A549 treated with CpdA at 1 μM for 4 hours (cell line): ENCODE data around the gene TM4SF18. TPM values are rescaled to one million over a fixed set of nuclear protein-coding genes. Genes with fewer than 3 reads are reported as not detected.

Source experiments
- total RNA-seq: library from RNA; stranded (reverse); fragments of 200-300 nt; extraction: Qiagen RNA extraction; gene quantifications from 5 replicates; pipeline ENCODE4 v1.2.3, GENCODE V29; 2022; ENCODE audit warnings: low read depth

TM4SF18 gene
- total RNA-seq: 42.4 to 49.6 TPM (median 45.0 TPM) in 5 replicates

GRCh38 chr3:149333176-149333859 is at the start of gene TM4SF18:
TSS of gene TM4SF18 (minus strand) at chr3:149333636. CDS start at chr3:149333382, 254 bp downstream.

GRCh38 chr3:149377408-149378364 is 44.2 kb upstream of the TM4SF18 start, which contains the start of gene TM4SF1:
TSS of gene TM4SF1 (minus strand) at chr3:149377649. CDS start at chr3:149377547, 102 bp downstream.

Other genes starting within 250 kb of the TM4SF18 start
- gene HLTF, start 247.1 kb downstream of the TM4SF18 start, total RNA-seq: 12.5 to 24.1 TPM (median 18.3 TPM) in 5 replicates
- gene HPS3, start 204.0 kb downstream of the TM4SF18 start, total RNA-seq: 35.8 to 41.0 TPM (median 37.1 TPM) in 5 replicates
- gene CP, start 111.8 kb downstream of the TM4SF18 start, total RNA-seq: 3.4 to 8.3 TPM (median 5.9 TPM) in 5 replicates
- gene TM4SF1, start 44.0 kb upstream of the TM4SF18 start, total RNA-seq: 1,446 to 2,525 TPM (median 1,775 TPM) in 5 replicates
- 29.3 to 43.4 TPM (median 35.2 TPM) in 5 replicates for gene TM4SF4, start 141.1 kb upstream of the TM4SF18 start, total RNA-seq